IgD-negative memory B cell (primary cell): Measurements from ENCODE around the gene WNT10A. TPM values are rescaled to one million over a fixed set of nuclear protein-coding genes. Genes with fewer than 3 reads are reported as not detected.

Source experiments
- H3K27ac Mint-ChIP-seq, 3 donors: one replicate each; pipeline ENCODE4 v1.8.0; 2020 to 2022; ENCODE audit warnings: mild to moderate bottlenecking in 3 of 3, mixed read lengths in 3 of 3, moderate library complexity in 1 of 3
- H3K27me3 Mint-ChIP-seq: one replicate; pipeline ENCODE4 v1.8.0; 2021; ENCODE audit warnings: mixed read lengths
- H3K36me3 Mint-ChIP-seq: one replicate; pipeline ENCODE4 v1.8.0; 2020; ENCODE audit warnings: mild to moderate bottlenecking, mixed read lengths
- H3K4me1 Mint-ChIP-seq, 3 donors: one replicate each; pipeline ENCODE4 v1.8.0; 2020 to 2022; ENCODE audit warnings: mixed read lengths in 3 of 3, mild to moderate bottlenecking in 1 of 3
- H3K4me3 Mint-ChIP-seq, 4 donors: one replicate each; pipeline ENCODE4 v1.8.0; 2020 to 2022; ENCODE audit warnings: mild to moderate bottlenecking in 4 of 4, mixed read lengths in 4 of 4, moderate library complexity in 3 of 4
- H3K9me3 Mint-ChIP-seq, 3 donors: one replicate each; pipeline ENCODE4 v1.8.0; 2020 to 2021; ENCODE audit warnings: mixed read lengths in 3 of 3, mild to moderate bottlenecking in 1 of 3
- polyA plus RNA-seq: library from polyadenylated mRNA; unstranded; fragments of 300-500 nt; fragmentation: Illumina TruSeq; gene quantifications from one replicate; pipeline ENCODE4 v1.2.3, GENCODE V29; 2021

Gene WNT10A
- polyA plus RNA-seq, 1 donor from 2014 or later = 2.4 TPM

GRCh38 chr2:218878926-218879761, 1.5 kb upstream of the WNT10A start:
- peaks cover 25 to 39% (median 34%) of the 10 kb centered on the region in 3 donors for H3K4me1 Mint-ChIP-seq
- peak overlapping the region; percentile 81 to 93 (median 90) for H3K4me3 Mint-ChIP-seq
- peak overlapping the region; percentile 91 to 98 (median 97) for H3K27ac Mint-ChIP-seq
- no peaks in the 10 kb centered on the region for H3K36me3 Mint-ChIP-seq
- no peaks in the 10 kb centered on the region for H3K9me3 Mint-ChIP-seq
- H3K27me3 Mint-ChIP-seq = peaks cover 8% of the 10 kb centered on the region

GRCh38 chr2:218879776-218880101, 913 bp upstream of the WNT10A start:
- peak overlapping the region; percentile 91 to 98 (median 97) for H3K27ac Mint-ChIP-seq
- no peaks in the 10 kb centered on the region for H3K9me3 Mint-ChIP-seq
- peaks cover 22 to 44% (median 37%) of the 10 kb centered on the region in 3 donors for H3K4me1 Mint-ChIP-seq
- H3K36me3 Mint-ChIP-seq = no peaks in the 10 kb centered on the region
- H3K4me3 Mint-ChIP-seq = peak overlapping the region; percentile 81 to 93 (median 90)
- peaks cover 8% of the 10 kb centered on the region for H3K27me3 Mint-ChIP-seq

- Mint-ChIP-seq H3K9me3 (no peaks in the 10 kb centered on the region), H3K4me3 (peak overlapping the region; percentile 60 to 97 (median 89)), H3K27me3 (peaks cover 6% of the 10 kb centered on the region), H3K27ac (peak overlapping the region; percentile 46 to 99 (median 71)), H3K4me1 (peaks cover 28 to 54% (median 46%) of the 10 kb centered on the region in 3 donors), H3K36me3 (no peaks in the 10 kb centered on the region)
These were observed 375 bp downstream of the WNT10A start for GRCh38 chr2:218880859-218881594.

GRCh38 chr2:218881744-218882460, 1.2 kb downstream of the WNT10A start:
- H3K27me3 Mint-ChIP-seq = peaks cover 2% of the 10 kb centered on the region
- H3K4me3 Mint-ChIP-seq = peak overlapping the region; percentile 60 to 85 (median 76)
- H3K36me3 Mint-ChIP-seq = no peaks in the 10 kb centered on the region
- peak overlapping the region; percentile 71 to 99 (median 78) for H3K27ac Mint-ChIP-seq
- H3K9me3 Mint-ChIP-seq = no peaks in the 10 kb centered on the region
- H3K4me1 Mint-ChIP-seq = peaks cover 22 to 55% (median 48%) of the 10 kb centered on the region in 3 donors

GRCh38 chr2:218882461-218882816, 1.8 kb downstream of the WNT10A start:
- H3K4me3 Mint-ChIP-seq = peak overlapping the region; percentile 30 to 79 (median 56)
- H3K9me3 Mint-ChIP-seq = no peaks in the 10 kb centered on the region
- H3K4me1 Mint-ChIP-seq = peaks cover 22 to 59% (median 48%) of the 10 kb centered on the region in 3 donors
- no peaks in the 10 kb centered on the region for H3K36me3 Mint-ChIP-seq
- peaks cover 2% of the 10 kb centered on the region for H3K27me3 Mint-ChIP-seq
- H3K27ac Mint-ChIP-seq = peak overlapping the region in 2 of 3 donors; percentile 71 to 78

GRCh38 chr2:218882866-218883366, 2.3 kb downstream of the WNT10A start:
- H3K4me3 Mint-ChIP-seq = peak overlapping the region in 2 of 4 donors; percentile 41 to 79
- H3K27ac Mint-ChIP-seq = peak overlapping the region; percentile 39 to 78 (median 71)
- H3K36me3 Mint-ChIP-seq = no peaks in the 10 kb centered on the region
- peaks cover 2% of the 10 kb centered on the region for H3K27me3 Mint-ChIP-seq
- H3K4me1 Mint-ChIP-seq = peaks cover 22 to 61% (median 48%) of the 10 kb centered on the region in 3 donors
- H3K9me3 Mint-ChIP-seq = no peaks in the 10 kb centered on the region

- peak overlapping the region; percentile 71 to 97 (median 89) for H3K27ac Mint-ChIP-seq
- H3K4me3 Mint-ChIP-seq = peak overlapping the region; percentile 41 to 87 (median 53)
- H3K36me3 Mint-ChIP-seq = no peaks in the 10 kb centered on the region
- no peaks in the 10 kb centered on the region for H3K9me3 Mint-ChIP-seq
- H3K4me1 Mint-ChIP-seq = peaks cover 22 to 59% (median 48%) of the 10 kb centered on the region in 3 donors
- H3K27me3 Mint-ChIP-seq = peaks cover 2% of the 10 kb centered on the region
These were observed 3.1 kb downstream of the WNT10A start for GRCh38 chr2:218883491-218884490.

GRCh38 chr2:218884519-218884918, 3.9 kb downstream of the WNT10A start:
- Mint-ChIP-seq H3K27ac (peak overlapping the region; percentile 61 to 97 (median 89)), H3K4me1 (peaks cover 20 to 55% (median 44%) of the 10 kb centered on the region in 3 donors), H3K9me3 (no peaks in the 10 kb centered on the region), H3K36me3 (no peaks in the 10 kb centered on the region), H3K27me3 (peaks cover 2% of the 10 kb centered on the region), H3K4me3 (peak overlapping the region; percentile 23 to 87 (median 42))

- Mint-ChIP-seq H3K27ac (peak overlapping the region; percentile 15 to 73 (median 61)), H3K36me3 (no peaks in the 10 kb centered on the region), H3K4me1 (peaks cover 16 to 48% (median 35%) of the 10 kb centered on the region in 3 donors), H3K27me3 (no peaks in the 10 kb centered on the region), H3K9me3 (no peaks in the 10 kb centered on the region), H3K4me3 (peak overlapping the region in 3 of 4 donors; percentile 8 to 84 (median 63))
These were observed 5.6 kb downstream of the WNT10A start for GRCh38 chr2:218885981-218886947.

GRCh38 chr2:218887079-218887478, 6.4 kb downstream of the WNT10A start:
- peak overlapping the region in 2 of 4 donors; percentile 38 to 54 for H3K4me3 Mint-ChIP-seq
- H3K4me1 Mint-ChIP-seq = peaks cover 10 to 46% (median 30%) of the 10 kb centered on the region in 3 donors
- H3K27ac Mint-ChIP-seq = peak overlapping the region; percentile 15 to 73 (median 43)

GRCh38 chr2:218888341-218888740, 7.7 kb downstream of the WNT10A start:
- Mint-ChIP-seq H3K9me3 (no peaks in the 10 kb centered on the region), H3K36me3 (peaks cover 2% of the 10 kb centered on the region), H3K27me3 (no peaks in the 10 kb centered on the region), H3K27ac (no peak overlapping the region), H3K4me3 (no peak overlapping the region), H3K4me1 (peaks cover 15 to 41% (median 27%) of the 10 kb centered on the region in 3 donors)

More at GRCh38 chr2:218887079-218887478, 6.4 kb downstream of the WNT10A start:
- H3K27me3 Mint-ChIP-seq = no peaks in the 10 kb centered on the region
- H3K36me3 Mint-ChIP-seq = no peaks in the 10 kb centered on the region
- H3K9me3 Mint-ChIP-seq = no peaks in the 10 kb centered on the region

- Mint-ChIP-seq H3K4me1 (peaks cover 19 to 47% (median 33%) of the 10 kb centered on the region in 3 donors), H3K4me3 (peak overlapping the region in 1 of 4 donors; percentile 52), H3K27me3 (no peaks in the 10 kb centered on the region), H3K9me3 (no peaks in the 10 kb centered on the region), H3K27ac (peak overlapping the region in 2 of 3 donors; percentile 59 to 92), H3K36me3 (peaks cover 2% of the 10 kb centered on the region)
These were observed 9.3 kb downstream of the WNT10A start for GRCh38 chr2:218889937-218890336.
